Adipocyte (in vitro differentiated cells): Measurements from ENCODE around the gene HMGCLL1.

Experiments used
- DNase-seq: peaks from one replicate; pipeline ENCODE4 v3.0.0-alpha.2; 2015; ENCODE audit warnings: low read depth
- H3K27me3 ChIP-seq: replicated peaks from 2 replicates; pipeline ENCODE4 v1.7.0; 2013; ENCODE audit warnings: mild to moderate bottlenecking, low read length, moderate library complexity; ENCODE audit not compliant: control insufficient read depth, insufficient read depth
- H3K36me3 ChIP-seq: 2 replicates; pipeline ENCODE4 v1.7.0; 2013; ENCODE audit warnings: low read length, mild to moderate bottlenecking, moderate library complexity; ENCODE audit not compliant: control insufficient read depth, insufficient read depth, severe bottlenecking
- H3K4me1 ChIP-seq: 2 replicates; pipeline ENCODE4 v1.7.0; 2013; ENCODE audit warnings: mild to moderate bottlenecking, low read length, moderate library complexity; ENCODE audit not compliant: control insufficient read depth, insufficient read depth
- H3K4me3 ChIP-seq: 2 replicates; pipeline ENCODE4 v1.7.0; 2013; ENCODE audit warnings: mild to moderate bottlenecking, low read length, moderate library complexity
- H3K9ac ChIP-seq: 2 replicates; pipeline ENCODE4 v1.7.0; 2013; ENCODE audit warnings: mild to moderate bottlenecking, low read length, moderate library complexity
- H3K9me3 ChIP-seq: 2 replicates; pipeline ENCODE4 v1.7.0; 2013; ENCODE audit warnings: mild to moderate bottlenecking, low read length, moderate library complexity; ENCODE audit not compliant: control insufficient read depth

HMGCLL1 gene

GRCh38 chr6:55568808-55569439 lies 10.1 kb downstream of the HMGCLL1 start:
- Histone ChIP-seq H3K9ac (no peak overlapping the region), H3K4me3 (no peak overlapping the region), H3K27me3 (no peaks in the 10 kb centered on the region), H3K9me3 (peaks cover 12% of the 10 kb centered on the region), H3K4me1 (no peaks in the 10 kb centered on the region), H3K36me3 (no peaks in the 10 kb centered on the region)
- DNase-seq: peak; percentile 47

- H3K4me1 ChIP-seq: no peaks in the 10 kb centered on the region
Measured at GRCh38 chr6:55567558-55567957, 11.4 kb downstream of the HMGCLL1 start.

GRCh38 chr6:55566036-55566710 lies 12.8 kb downstream of the HMGCLL1 start:
- Histone ChIP-seq H3K36me3 (no peaks in the 10 kb centered on the region), H3K9ac (no peak overlapping the region), H3K4me1 (no peaks in the 10 kb centered on the region), H3K27me3 (no peaks in the 10 kb centered on the region), H3K9me3 (no peaks in the 10 kb centered on the region), H3K4me3 (no peak overlapping the region)
- no peak for DNase-seq

More at GRCh38 chr6:55567558-55567957, 11.4 kb downstream of the HMGCLL1 start:
- no peaks in the 10 kb centered on the region for H3K36me3 ChIP-seq
- DNase-seq: no peak
- no peaks in the 10 kb centered on the region for H3K27me3 ChIP-seq
- H3K9ac ChIP-seq: no peak overlapping the region
- H3K9me3 ChIP-seq: no peaks in the 10 kb centered on the region
- H3K4me3 ChIP-seq: no peak overlapping the region

- Histone ChIP-seq H3K9ac (no peak overlapping the region), H3K4me1 (no peaks in the 10 kb centered on the region), H3K9me3 (no peaks in the 10 kb centered on the region), H3K36me3 (no peaks in the 10 kb centered on the region), H3K27me3 (no peaks in the 10 kb centered on the region), H3K4me3 (no peak overlapping the region)
- DNase-seq: no peak
Measured at GRCh38 chr6:55562318-55562717, 16.7 kb downstream of the HMGCLL1 start.

- no peak for DNase-seq
- Histone ChIP-seq H3K9ac (no peak overlapping the region), H3K9me3 (no peaks in the 10 kb centered on the region), H3K4me3 (no peak overlapping the region), H3K27me3 (no peaks in the 10 kb centered on the region), H3K4me1 (no peaks in the 10 kb centered on the region), H3K36me3 (no peaks in the 10 kb centered on the region)
Measured at GRCh38 chr6:55560290-55560885, 18.6 kb downstream of the HMGCLL1 start.

GRCh38 chr6:55557146-55557545 lies 21.8 kb downstream of the HMGCLL1 start:
- Histone ChIP-seq H3K36me3 (no peaks in the 10 kb centered on the region), H3K4me3 (no peak overlapping the region), H3K4me1 (no peaks in the 10 kb centered on the region), H3K9me3 (no peaks in the 10 kb centered on the region), H3K9ac (no peak overlapping the region), H3K27me3 (no peaks in the 10 kb centered on the region)
- no peak for DNase-seq

GRCh38 chr6:55545791-55546190 lies 33.2 kb downstream of the HMGCLL1 start:
- H3K36me3 ChIP-seq: no peaks in the 10 kb centered on the region
- no peak overlapping the region for H3K9ac ChIP-seq
- no peak overlapping the region for H3K4me3 ChIP-seq
- no peaks in the 10 kb centered on the region for H3K9me3 ChIP-seq
- H3K27me3 ChIP-seq: no peaks in the 10 kb centered on the region
- no peaks in the 10 kb centered on the region for H3K4me1 ChIP-seq
- DNase-seq: no peak

GRCh38 chr6:55543633-55544309 lies 35.2 kb downstream of the HMGCLL1 start:
- no peak overlapping the region for H3K4me3 ChIP-seq
- H3K36me3 ChIP-seq: no peaks in the 10 kb centered on the region
- H3K27me3 ChIP-seq: no peaks in the 10 kb centered on the region
- H3K9ac ChIP-seq: no peak overlapping the region
- no peaks in the 10 kb centered on the region for H3K4me1 ChIP-seq
- no peaks in the 10 kb centered on the region for H3K9me3 ChIP-seq
- DNase-seq: no peak

- no peaks in the 10 kb centered on the region for H3K27me3 ChIP-seq
- H3K36me3 ChIP-seq: no peaks in the 10 kb centered on the region
- no peaks in the 10 kb centered on the region for H3K4me1 ChIP-seq
- no peak overlapping the region for H3K4me3 ChIP-seq
- H3K9me3 ChIP-seq: no peaks in the 10 kb centered on the region
- H3K9ac ChIP-seq: no peak overlapping the region
- DNase-seq: no peak
Measured at GRCh38 chr6:55541024-55541423, 38.0 kb downstream of the HMGCLL1 start.

GRCh38 chr6:55536391-55536956 lies 42.5 kb downstream of the HMGCLL1 start:
- Histone ChIP-seq H3K27me3 (no peaks in the 10 kb centered on the region), H3K36me3 (no peaks in the 10 kb centered on the region), H3K9ac (no peak overlapping the region), H3K4me3 (no peak overlapping the region), H3K4me1 (no peaks in the 10 kb centered on the region), H3K9me3 (no peaks in the 10 kb centered on the region)
- peak; percentile 29 for DNase-seq

GRCh38 chr6:55531496-55531895 lies 47.5 kb downstream of the HMGCLL1 start:
- no peak overlapping the region for H3K4me3 ChIP-seq
- H3K27me3 ChIP-seq: no peaks in the 10 kb centered on the region
- no peak for DNase-seq
- H3K4me1 ChIP-seq: peaks cover 4% of the 10 kb centered on the region
- H3K9me3 ChIP-seq: no peaks in the 10 kb centered on the region
- H3K36me3 ChIP-seq: no peaks in the 10 kb centered on the region
- H3K9ac ChIP-seq: no peak overlapping the region
